GM12878 (cell line): ENCODE measurements around the gene GPR34.
"Not testable (repeated sequence)": the region's sequence is repeated elsewhere in the genome, so short reads cannot be mapped to it uniquely, and the experiment has no call there.

Source experiments
- ATF2 ChIP-seq: IDR thresholded peaks from 2 replicates; pipeline ENCODE4 v1.6.1; 2012; ENCODE audit warnings: low read length, inconsistent platforms
- CTCF ChIP-seq, 3 experiments: IDR thresholded peaks in 2 of 3; conservative IDR thresholded peaks in 1 of 3; 2 replicates each; pipeline ENCODE4 v1.5.1; 2011; ENCODE audit warnings: low read depth in 3 of 3, low read length in 3 of 3, mild to moderate bottlenecking in 3 of 3, control low read depth in 2 of 3, moderate library complexity in 2 of 3, inconsistent platforms in 1 of 3, mixed read lengths in 1 of 3; ENCODE audit not compliant: control insufficient read depth in 2 of 3, insufficient read depth in 1 of 3; ENCODE audit errors: extremely low read depth in 1 of 3
- HDAC2 ChIP-seq: fragments of 200-600 bp; sonication (generic); IDR thresholded peaks from 2 replicates; pipeline ENCODE4 v1.6.1; 2017
- KDM1A ChIP-seq: fragments of 200-600 bp; sonication (generic); IDR thresholded peaks from 2 replicates; pipeline ENCODE4 v1.6.1; 2016; ENCODE audit warnings: borderline replicate concordance
- POLR2AphosphoS2 ChIP-seq: IDR thresholded peaks from 2 replicates; pipeline ENCODE4 v1.6.1; 2011; ENCODE audit warnings: low read depth, mild to moderate bottlenecking, low read length, improper control_type of control experiment, moderate library complexity

- not testable (repeated sequence) for TF ChIP-seq CTCF (IDR thresholded peaks at IDR 0.05 in 2 of 3, conservative IDR thresholded peaks at IDR 0.05 in 1 of 3; ENCODE audit: control insufficient read depth in 2 of 3, extremely low read depth in 1 of 3, insufficient read depth in 1 of 3, low read depth in 3 of 3, low read length in 3 of 3); ATF2; KDM1A; POLR2AphosphoS2; HDAC2
Measured at GRCh38 chrX:41676361-41676760, 12.4 kb upstream of the GPR34 start.
